Activated naive CD4-positive, alpha-beta T cell treated with anti-CD3 and anti-CD28 coated beads for 36 hours (primary cell): ENCODE measurements around the gene CCDC183. TPM values are rescaled to one million over a fixed set of nuclear protein-coding genes. Genes with fewer than 3 reads are reported as not detected.
A peak's percentile ranks its signal among the peaks of the same experiment; 100 is the strongest.
"Not testable (repeated sequence)": the region's sequence is repeated elsewhere in the genome, so short reads cannot be mapped to it uniquely, and the experiment has no call there.

Source experiments
- CTCF ChIA-PET: fragments of 350-600 bp; sonication (Branson Sonifier 250); formaldehyde crosslinking; loops from one replicate; lab custom pipeline; 2021; ENCODE audit warnings: antibody characterized with exemption; lab: Charles Lee
- DNase-seq: peaks from one replicate; pipeline ENCODE4 v3.0.0-alpha.2; 2020
- H3K27ac Mint-ChIP-seq: one replicate; pipeline ENCODE4 v1.8.0; 2021; ENCODE audit warnings: mild to moderate bottlenecking, mixed read lengths
- H3K27me3 Mint-ChIP-seq: one replicate; pipeline ENCODE4 v1.8.0; 2021; ENCODE audit warnings: low read depth, mixed read lengths
- H3K36me3 Mint-ChIP-seq: one replicate; pipeline ENCODE4 v1.8.0; 2021; ENCODE audit warnings: low read depth, mixed read lengths
- H3K4me1 Mint-ChIP-seq: one replicate; pipeline ENCODE4 v1.8.0; 2021; ENCODE audit warnings: low read depth, mixed read lengths
- H3K4me3 Mint-ChIP-seq: one replicate; pipeline ENCODE4 v1.8.0; 2021; ENCODE audit warnings: mild to moderate bottlenecking, moderate library complexity, mixed read lengths
- H3K9me3 Mint-ChIP-seq: one replicate; pipeline ENCODE4 v1.8.0; 2021; ENCODE audit warnings: mixed read lengths
- intact Hi-C: fragments of 100-400 bp; cut with micrococcal nuclease; formaldehyde crosslinking; loops from one replicate; pipeline ENCODE4 v1.15.1; 2023
- total RNA-seq, 2 experiments: library from RNA; stranded (reverse); gene quantifications; one replicate each; pipeline ENCODE4 v1.2.3, GENCODE V29; 2021

Gene CCDC183
- total RNA-seq, 2 experiments from 2014 or later, result 0.38 to 0.47 TPM

DNA sequence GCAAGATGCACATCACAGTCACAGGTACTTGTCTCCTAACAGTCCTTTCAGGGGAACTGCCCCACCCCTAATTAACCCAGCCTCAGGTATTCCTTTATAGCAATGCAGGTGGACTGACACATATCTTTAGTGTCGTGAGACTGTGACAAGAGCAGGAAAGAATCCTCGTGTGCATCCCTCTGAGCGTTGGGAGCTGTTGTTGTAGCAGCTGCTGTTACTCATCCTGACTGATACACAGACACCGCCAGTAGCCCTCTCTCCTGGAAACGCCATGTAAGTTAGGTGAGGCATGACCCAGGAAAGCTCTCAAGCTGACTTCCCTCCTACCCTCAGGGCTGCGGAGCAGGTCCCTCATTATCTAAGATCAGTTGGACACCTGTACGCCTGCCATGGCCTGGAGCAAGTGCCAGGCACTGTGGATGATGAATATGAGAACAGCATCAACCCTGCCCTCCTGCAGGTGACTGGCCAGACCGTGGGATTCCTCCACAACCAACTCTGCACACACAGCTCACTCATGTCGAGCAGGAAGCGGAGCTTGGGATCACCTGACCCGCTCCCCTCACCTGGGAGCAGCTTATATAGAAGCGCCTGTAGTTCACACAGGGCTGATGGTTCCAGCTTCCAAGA lies 21.6 kb upstream of the CCDC183 start:
- peaks cover 10% of the 10 kb centered on the region for H3K27me3 Mint-ChIP-seq
- peaks cover 6% of the 10 kb centered on the region for H3K4me1 Mint-ChIP-seq
- H3K9me3 Mint-ChIP-seq, result peaks cover 14% of the 10 kb centered on the region
- intact Hi-C loops, result no loop called here
- no peaks in the 10 kb centered on the region for H3K36me3 Mint-ChIP-seq
- H3K27ac Mint-ChIP-seq, result no peak overlapping the region
- H3K4me3 Mint-ChIP-seq, result no peak overlapping the region
- DNase-seq, result no peak
- CTCF ChIA-PET, result interaction anchor here (0.6 to 1.4 kb wide), 3 partner anchors 8 to 16 kb away, joined by 4 to 8 read pairs (median 4); no protein-coding TSS in a partner anchor

DNA sequence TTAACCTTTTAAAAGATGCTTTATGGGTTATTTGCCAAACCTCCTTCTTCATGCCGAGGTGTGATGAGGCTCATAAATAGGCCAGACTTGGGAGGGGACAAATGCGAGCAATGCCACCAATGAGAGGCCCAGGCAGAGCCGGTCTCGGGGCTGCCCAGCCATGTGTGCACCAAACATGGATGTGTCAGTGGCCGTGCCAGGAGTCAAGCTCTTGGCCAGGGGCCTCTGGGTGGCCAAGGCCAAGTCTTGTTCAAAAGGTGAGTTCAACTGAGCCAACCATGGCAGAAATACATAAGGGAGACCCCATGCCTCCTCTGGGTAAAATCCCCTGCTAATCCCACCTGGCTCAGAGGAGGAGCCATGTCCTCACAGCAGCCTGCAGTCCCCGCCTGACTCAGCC lies 20.9 kb upstream of the CCDC183 start:
- no peak for DNase-seq
- Mint-ChIP-seq H3K4me1 (peaks cover 2% of the 10 kb centered on the region), H3K27ac (no peak overlapping the region), H3K9me3 (peaks cover 14% of the 10 kb centered on the region), H3K4me3 (no peak overlapping the region), H3K36me3 (no peaks in the 10 kb centered on the region), H3K27me3 (peaks cover 6% of the 10 kb centered on the region)
- intact Hi-C loops, result no loop called here
- CTCF ChIA-PET, result interaction anchor here (0.6 to 1.4 kb wide), 3 partner anchors 9 to 16 kb away, joined by 4 to 8 read pairs (median 4); no protein-coding TSS in a partner anchor

DNA sequence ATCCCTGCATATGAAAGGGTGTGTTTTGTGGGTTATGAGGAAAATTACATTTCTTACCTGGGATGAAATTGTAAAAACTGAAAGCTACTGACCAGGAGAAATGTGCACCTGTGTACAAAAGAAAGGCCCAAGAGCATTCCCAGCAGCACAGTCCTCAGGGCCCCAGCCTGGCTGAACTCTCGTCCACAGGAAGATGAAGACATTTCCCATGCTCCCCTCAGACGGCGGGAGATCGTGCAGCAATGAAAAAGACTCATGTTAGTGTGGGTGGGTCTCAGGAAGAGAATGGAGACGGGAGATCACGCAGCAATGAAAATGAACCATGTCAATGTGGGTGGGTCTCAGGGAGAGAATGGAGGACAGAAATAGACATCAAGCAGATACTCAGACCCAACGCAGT lies 19.2 kb upstream of the CCDC183 start:
- Mint-ChIP-seq H3K4me3 (no peak overlapping the region), H3K27ac (no peak overlapping the region), H3K27me3 (peaks cover 6% of the 10 kb centered on the region), H3K4me1 (no peaks in the 10 kb centered on the region), H3K9me3 (peaks cover 14% of the 10 kb centered on the region), H3K36me3 (no peaks in the 10 kb centered on the region)
- intact Hi-C loops, result no loop called here
- CTCF ChIA-PET, result interaction anchor here (0.9 to 2.8 kb wide), 5 partner anchors 10 to 258 kb away, joined by 3 to 23 read pairs (median 9); no protein-coding TSS in a partner anchor
- no peak for DNase-seq

DNA sequence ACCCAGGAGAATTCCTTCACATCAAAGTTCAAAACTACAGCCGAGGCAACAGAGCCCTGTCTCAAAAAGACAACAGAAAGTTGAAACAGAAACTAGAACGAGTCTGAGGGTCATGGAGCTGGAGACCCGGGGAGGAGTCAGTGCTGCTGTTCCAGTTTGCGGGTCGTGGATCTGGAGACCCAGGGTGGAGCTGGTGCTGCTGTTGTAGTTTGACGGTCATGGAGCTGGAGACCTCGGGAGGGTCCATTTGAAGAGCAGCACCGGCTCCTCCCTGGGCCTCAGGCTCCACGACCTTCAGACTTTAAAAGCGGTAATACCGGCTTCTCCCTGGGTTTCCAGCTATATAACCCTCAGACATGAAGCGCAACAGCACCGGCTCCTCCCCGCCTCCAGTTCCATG lies 18.8 kb upstream of the CCDC183 start:
- no peak overlapping the region for H3K4me3 Mint-ChIP-seq
- CTCF ChIA-PET, result interaction anchor here (0.9 to 2.8 kb wide), 9 partner anchors 8 to 459 kb away, joined by 3 to 23 read pairs (median 6); no protein-coding TSS in a partner anchor
- intact Hi-C loops, result no loop called here
- peaks cover 11% of the 10 kb centered on the region for H3K9me3 Mint-ChIP-seq
- H3K27ac Mint-ChIP-seq, result no peak overlapping the region
- peaks cover 6% of the 10 kb centered on the region for H3K27me3 Mint-ChIP-seq
- DNase-seq, result no peak
- H3K36me3 Mint-ChIP-seq, result no peaks in the 10 kb centered on the region
- no peaks in the 10 kb centered on the region for H3K4me1 Mint-ChIP-seq

DNA sequence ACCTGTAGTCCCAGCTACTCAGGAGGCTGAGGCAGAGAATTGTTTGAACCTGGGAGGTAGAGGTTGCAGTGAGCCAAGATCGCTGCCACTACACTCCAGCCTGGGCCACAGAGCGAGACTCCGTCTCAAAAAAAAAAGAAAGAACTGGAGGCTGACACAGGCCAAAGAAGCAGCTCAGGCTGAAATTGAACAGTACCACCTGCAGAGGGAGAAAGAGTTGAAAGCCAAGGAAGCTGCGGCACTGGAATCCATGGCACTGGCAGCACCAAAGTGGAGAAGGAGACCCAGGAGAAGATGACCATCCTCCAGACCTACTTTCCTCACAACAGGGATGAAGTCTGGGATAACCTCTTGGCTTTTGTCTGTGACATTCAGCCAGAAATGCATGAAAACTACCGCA lies 16.3 kb upstream of the CCDC183 start:
- Mint-ChIP-seq H3K4me3 (no peak overlapping the region), H3K27me3 (peaks cover 2% of the 10 kb centered on the region), H3K27ac (no peak overlapping the region), H3K4me1 (peaks cover 4% of the 10 kb centered on the region), H3K36me3 (no peaks in the 10 kb centered on the region), H3K9me3 (no peaks in the 10 kb centered on the region)
- DNase-seq, result no peak
- CTCF ChIA-PET, result interaction anchor here (0.5 to 2.7 kb wide), 4 partner anchors 9 to 243 kb away, joined by 3 to 18 read pairs (median 4); partner anchors contain the start of gene TMEM141
- intact Hi-C loops, result no loop called here

DNA sequence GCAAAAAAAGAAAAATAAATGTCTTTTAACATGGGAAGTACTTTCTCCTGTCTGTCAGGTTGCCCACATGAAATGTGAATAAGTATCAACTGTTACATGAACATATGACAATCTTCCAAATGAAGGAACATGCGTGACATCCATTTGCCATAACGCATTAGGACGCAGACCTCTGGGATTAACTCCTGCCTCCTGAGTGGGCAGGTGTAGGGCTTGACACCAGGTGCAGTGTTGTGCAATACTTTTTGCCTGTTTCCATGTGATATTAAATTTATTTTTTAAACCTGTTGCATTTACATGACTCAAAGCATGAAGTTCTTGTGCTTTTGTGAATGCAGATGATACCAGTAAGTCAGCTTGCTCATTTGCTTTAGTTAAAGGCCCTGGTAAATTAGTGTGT lies 13.7 kb upstream of the CCDC183 start:
- intact Hi-C loops, result no loop called here
- Mint-ChIP-seq H3K4me1 (peaks cover 4% of the 10 kb centered on the region), H3K27me3 (peaks cover 2% of the 10 kb centered on the region), H3K9me3 (no peaks in the 10 kb centered on the region), H3K36me3 (no peaks in the 10 kb centered on the region), H3K27ac (no peak overlapping the region), H3K4me3 (no peak overlapping the region)
- CTCF ChIA-PET, result no interaction called here
- DNase-seq, result no peak

DNA sequence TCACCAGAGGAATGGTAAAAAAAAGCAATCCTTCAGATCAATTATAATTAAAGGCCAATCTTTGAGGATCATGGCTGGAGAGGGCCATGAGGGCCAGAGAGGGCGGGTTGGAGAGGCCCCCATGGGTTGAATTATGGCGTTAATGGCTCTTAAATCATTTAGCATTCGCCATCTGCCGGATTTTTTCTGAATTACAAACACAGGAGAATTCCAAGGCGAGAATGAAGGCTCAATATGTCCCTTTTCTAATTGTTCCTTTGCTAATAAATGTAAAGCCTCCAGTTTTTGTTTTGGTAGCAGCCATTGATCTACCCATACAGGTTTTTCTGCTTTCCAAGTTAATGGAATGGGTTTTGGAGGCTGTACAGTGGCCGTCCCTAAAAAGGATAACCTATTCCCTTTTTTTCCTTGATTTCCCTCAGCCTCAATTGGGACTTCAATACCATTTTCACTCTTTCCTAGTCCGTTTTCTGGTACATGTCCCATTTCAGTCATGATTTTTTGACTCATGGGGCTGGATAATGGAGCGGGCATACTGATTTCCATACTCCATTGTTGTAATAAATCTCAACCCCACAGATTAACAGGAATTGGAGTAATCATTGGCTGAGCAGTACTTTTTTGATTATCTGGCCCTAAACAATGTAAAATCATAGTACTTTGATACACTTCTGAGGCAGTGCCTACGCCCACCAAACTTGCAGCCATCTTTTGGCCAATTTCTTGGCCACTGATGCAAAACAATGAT lies 11.7 kb upstream of the CCDC183 start:
- DNase-seq, result no peak
- CTCF ChIA-PET, result interaction anchor here (0.7 to 2.3 kb wide), 5 partner anchors 9 to 40 kb away, joined by 3 to 7 read pairs (median 4); no protein-coding TSS in a partner anchor
- Mint-ChIP-seq H3K4me3 (no peak overlapping the region), H3K27me3 (no peaks in the 10 kb centered on the region), H3K9me3 (no peaks in the 10 kb centered on the region), H3K4me1 (peaks cover 11% of the 10 kb centered on the region), H3K27ac (peak overlapping the region; percentile 15), H3K36me3 (no peaks in the 10 kb centered on the region)
- intact Hi-C loops, result loop anchor here (1.0 kb wide), 1 partner anchor 18 kb away; no protein-coding TSS in a partner anchor

DNA sequence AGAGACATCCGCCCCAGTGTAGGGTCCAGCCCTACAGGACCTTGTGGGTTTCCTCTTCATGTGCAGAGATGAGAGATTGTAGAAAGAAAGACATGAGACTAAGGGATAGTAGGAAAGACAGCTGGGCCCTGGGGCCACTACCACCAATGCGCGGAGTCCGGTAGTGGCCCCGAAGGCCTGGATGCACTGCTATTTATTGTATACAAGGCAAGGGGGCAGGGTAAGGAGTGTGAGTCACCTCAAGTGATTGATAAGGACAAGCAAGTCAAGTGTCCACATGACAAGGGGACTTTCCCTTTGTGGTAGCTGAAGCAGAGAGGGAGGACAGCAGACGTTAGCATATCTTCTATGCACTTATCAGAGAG lies 11.2 kb upstream of the CCDC183 start:
- intact Hi-C loops, result loop anchor here (1.0 kb wide), 1 partner anchor 19 kb away; no protein-coding TSS in a partner anchor
- peaks cover 11% of the 10 kb centered on the region for H3K4me1 Mint-ChIP-seq

DNA sequence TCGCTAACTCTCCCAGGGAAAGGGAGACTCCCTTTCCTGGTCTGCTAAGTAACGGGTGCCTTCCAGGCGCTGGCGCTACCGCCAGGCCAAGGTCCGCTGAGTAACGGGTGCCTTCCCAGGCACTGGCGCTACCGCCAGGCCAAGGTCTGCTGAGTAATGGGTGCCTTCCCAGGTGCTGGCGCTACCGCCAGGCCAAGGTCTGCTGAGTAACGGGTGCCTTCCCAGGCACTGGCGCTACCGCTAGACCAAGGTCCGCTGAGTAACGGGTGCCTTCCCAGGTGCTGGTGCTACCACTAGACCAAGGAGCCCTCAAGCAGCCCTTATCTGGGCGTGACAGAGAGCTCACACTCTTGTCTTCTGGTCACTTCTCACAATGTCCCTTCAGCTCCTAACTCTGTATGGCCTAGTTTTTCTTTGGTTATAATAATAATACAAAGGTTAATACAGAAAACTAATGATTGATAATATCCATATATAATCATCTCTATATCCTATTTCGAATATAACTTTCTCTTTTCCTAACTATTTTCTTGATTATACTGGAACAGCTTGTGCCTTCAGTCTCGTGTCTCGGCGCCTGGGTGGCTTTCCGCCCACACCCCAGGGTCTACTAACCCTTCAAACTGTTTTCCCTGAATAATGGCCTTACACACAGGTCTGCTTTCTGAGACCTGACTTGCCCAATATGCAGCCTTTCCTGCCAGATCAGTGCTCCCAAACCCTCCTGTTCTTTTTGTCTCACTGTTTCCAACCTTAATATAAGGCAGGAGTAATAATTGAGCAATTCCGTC lies 10.4 kb upstream of the CCDC183 start:
- H3K27ac Mint-ChIP-seq, H3K36me3 Mint-ChIP-seq, H3K9me3 Mint-ChIP-seq, H3K27me3 Mint-ChIP-seq, H3K4me3 Mint-ChIP-seq, intact Hi-C loops, DNase-seq: not testable (repeated sequence)
- peaks cover 14% of the 10 kb centered on the region for H3K4me1 Mint-ChIP-seq
- CTCF ChIA-PET, result interaction anchor here (1.4 to 4.3 kb wide), 5 partner anchors 8 to 249 kb away, joined by 4 to 27 read pairs (median 7); partner anchors contain the start of gene PAXX

More for the DNA sequence above, 11.2 kb upstream of the CCDC183 start:
- no peaks in the 10 kb centered on the region for H3K9me3 Mint-ChIP-seq
- CTCF ChIA-PET, result interaction anchor here (1.7 to 4.3 kb wide), 3 partner anchors 10 to 250 kb away, joined by 4 to 27 read pairs (median 7); no protein-coding TSS in a partner anchor
- no peaks in the 10 kb centered on the region for H3K27me3 Mint-ChIP-seq
- DNase-seq, result no peak
- no peak overlapping the region for H3K27ac Mint-ChIP-seq
- no peak overlapping the region for H3K4me3 Mint-ChIP-seq
- no peaks in the 10 kb centered on the region for H3K36me3 Mint-ChIP-seq

DNA sequence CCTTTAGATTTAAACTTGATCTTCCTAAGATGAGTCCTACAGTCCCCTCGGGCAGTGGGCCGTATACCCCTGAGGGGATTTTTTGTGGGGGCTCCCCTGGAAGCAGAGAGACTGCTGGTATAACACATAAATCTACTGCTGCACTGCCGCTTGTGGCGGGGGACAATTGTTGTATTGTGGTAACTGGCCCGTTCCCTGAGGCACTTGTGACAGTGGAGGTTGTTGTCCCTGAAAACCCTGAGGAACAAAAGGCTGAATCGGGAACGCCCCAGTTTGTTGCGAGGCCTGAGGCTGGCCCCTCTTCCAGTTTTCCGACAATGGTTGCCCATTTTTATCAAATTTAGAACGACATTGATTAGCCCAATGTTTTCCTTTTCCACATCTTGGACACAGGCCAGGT lies 9.7 kb upstream of the CCDC183 start:
- DNase-seq, result no peak
- H3K27ac Mint-ChIP-seq, result no peak overlapping the region
- H3K36me3 Mint-ChIP-seq, result no peaks in the 10 kb centered on the region
- H3K4me3 Mint-ChIP-seq, result no peak overlapping the region
- CTCF ChIA-PET, result interaction anchor here (1.2 to 4.3 kb wide), 6 partner anchors 9 to 309 kb away, joined by 3 to 27 read pairs (median 6); partner anchors contain the start of genes PAXX and RABL6
- H3K9me3 Mint-ChIP-seq, result no peaks in the 10 kb centered on the region
- peaks cover 14% of the 10 kb centered on the region for H3K4me1 Mint-ChIP-seq
- H3K27me3 Mint-ChIP-seq, result no peaks in the 10 kb centered on the region
- intact Hi-C loops, result no loop called here

DNA sequence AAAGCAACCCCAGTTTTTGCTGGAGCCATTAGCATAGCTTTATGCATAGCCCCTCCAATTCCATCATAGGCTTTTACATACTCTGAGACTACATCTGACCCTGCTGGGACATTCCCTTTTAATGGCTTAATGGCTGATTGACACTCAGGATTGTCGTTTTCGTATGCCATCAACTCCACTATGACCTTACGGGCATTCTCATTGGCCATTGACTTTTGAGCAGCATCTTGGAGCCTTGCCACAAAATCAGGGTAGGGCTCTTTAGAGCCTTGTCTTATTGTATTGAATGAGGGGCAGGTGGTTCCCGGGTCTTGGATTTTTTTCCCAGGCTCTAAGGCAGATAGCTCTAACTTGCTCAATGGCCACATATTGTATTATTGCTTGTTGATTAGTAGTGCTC lies 9.2 kb upstream of the CCDC183 start:
- H3K27ac Mint-ChIP-seq, H3K9me3 Mint-ChIP-seq, DNase-seq, H3K27me3 Mint-ChIP-seq, H3K36me3 Mint-ChIP-seq, H3K4me3 Mint-ChIP-seq: not testable (repeated sequence)
- CTCF ChIA-PET, result interaction anchor here (0.5 to 4.3 kb wide), 9 partner anchors 9 to 309 kb away, joined by 3 to 27 read pairs (median 4); partner anchors contain the start of genes PAXX and RABL6
- intact Hi-C loops, result loop anchor here (1.0 kb wide), 3 partner anchors 60 to 248 kb away; no protein-coding TSS in a partner anchor
- H3K4me1 Mint-ChIP-seq, result peaks cover 16% of the 10 kb centered on the region
